NT2/D1 (cell line): ENCODE results near the gene CCDC92.

Experiments used
- DNase-seq: peaks from one replicate; pipeline ENCODE4 v3.0.0-alpha.2; 2011; ENCODE audit warnings: low read depth, low spot score
- H3K27me3 ChIP-seq: 2 replicates; pipeline ENCODE4 v1.6.0; 2011; ENCODE audit warnings: mild to moderate bottlenecking; ENCODE audit not compliant: insufficient read length, insufficient read depth
- H3K36me3 ChIP-seq: 2 replicates; pipeline ENCODE4 v1.6.1; 2011; ENCODE audit warnings: mild to moderate bottlenecking, low read length, mixed read lengths; ENCODE audit not compliant: insufficient read depth, insufficient read length
- H3K4me1 ChIP-seq: 2 replicates; pipeline ENCODE4 v1.5.1; 2011; ENCODE audit not compliant: insufficient read depth, insufficient read length
- H3K4me3 ChIP-seq: 2 replicates; pipeline ENCODE4 v1.5.1; 2011; ENCODE audit warnings: low read depth; ENCODE audit not compliant: insufficient read length
- H3K9ac ChIP-seq: 2 replicates; pipeline ENCODE4 v1.6.0; 2011; ENCODE audit warnings: low read depth; ENCODE audit not compliant: insufficient read length
- H3K9me3 ChIP-seq: 2 replicates; pipeline ENCODE4 v1.5.1; 2011; ENCODE audit warnings: mild to moderate bottlenecking, low read length; ENCODE audit not compliant: insufficient read depth
- SUZ12 ChIP-seq: IDR thresholded peaks from 2 replicates; pipeline ENCODE4 v1.6.1; 2011; ENCODE audit not compliant: insufficient read length, insufficient read depth; ENCODE audit errors: extremely low read depth
- YY1 ChIP-seq: IDR thresholded peaks from 2 replicates; pipeline ENCODE4 v1.6.1; 2011; ENCODE audit not compliant: insufficient read length, insufficient read depth
- ZNF274 ChIP-seq: IDR thresholded peaks from 2 replicates; pipeline ENCODE4 v1.6.1; 2011; ENCODE audit warnings: mild to moderate bottlenecking, low read depth, low read length

The CCDC92 gene

DNA sequence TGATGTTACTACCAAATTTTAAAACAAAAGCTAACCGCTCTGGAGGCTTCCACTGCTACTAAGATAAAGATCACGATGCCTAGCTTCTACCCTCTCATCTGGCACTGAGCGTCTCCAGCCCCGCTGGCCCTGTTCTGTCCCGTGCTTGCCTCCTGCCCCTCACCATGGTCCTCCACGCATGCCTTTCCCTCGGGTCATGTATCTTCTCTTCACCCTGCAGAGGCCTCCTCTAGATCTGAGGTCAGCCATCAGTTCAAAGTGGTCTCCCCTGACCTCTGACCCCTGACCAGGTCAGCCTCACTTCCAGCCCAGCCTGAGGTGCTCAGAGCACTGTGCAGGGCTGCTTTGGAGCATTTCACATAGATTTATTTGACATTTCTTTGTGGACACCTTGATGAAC, 28.7 kb upstream of the CCDC92 start:
- H3K36me3 ChIP-seq, result peaks cover 62% of the 10 kb centered on the region
- H3K27me3 ChIP-seq, result no peaks in the 10 kb centered on the region
- H3K4me3 ChIP-seq, result no peak overlapping the region
- DNase-seq, result no peak
- no peak for TF ChIP-seq ZNF274
- no peak for TF ChIP-seq YY1
- TF ChIP-seq SUZ12, result no peak
- peaks cover 3% of the 10 kb centered on the region for H3K4me1 ChIP-seq
- H3K9ac ChIP-seq, result no peak overlapping the region
- H3K9me3 ChIP-seq, result no peaks in the 10 kb centered on the region

DNA sequence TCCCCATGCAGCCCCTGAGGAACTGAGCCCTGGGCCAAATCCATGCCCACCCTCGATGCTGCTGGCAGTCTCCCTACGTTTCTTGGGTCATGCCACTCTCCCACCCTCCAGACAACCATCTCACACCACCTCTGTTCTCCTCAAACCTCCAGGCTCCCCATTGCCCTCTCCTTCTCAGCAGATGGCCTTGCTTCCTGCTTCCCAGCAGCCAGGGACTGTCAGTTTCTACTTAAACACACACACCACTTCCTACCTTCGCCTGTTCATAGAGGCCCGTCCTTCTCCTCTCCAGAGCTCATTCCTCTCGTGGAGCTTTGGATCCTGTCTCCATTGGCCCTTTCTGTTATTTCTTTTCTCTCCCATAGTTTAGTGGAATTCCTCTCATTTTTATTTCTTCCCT, 27.5 kb upstream of the CCDC92 start:
- no peaks in the 10 kb centered on the region for H3K9me3 ChIP-seq
- no peak overlapping the region for H3K9ac ChIP-seq
- no peak for DNase-seq
- H3K36me3 ChIP-seq, result peaks cover 55% of the 10 kb centered on the region
- no peaks in the 10 kb centered on the region for H3K4me1 ChIP-seq
- no peak overlapping the region for H3K4me3 ChIP-seq
- TF ChIP-seq ZNF274, result no peak
- no peak for TF ChIP-seq YY1
- TF ChIP-seq SUZ12, result no peak
- H3K27me3 ChIP-seq, result no peaks in the 10 kb centered on the region

DNA sequence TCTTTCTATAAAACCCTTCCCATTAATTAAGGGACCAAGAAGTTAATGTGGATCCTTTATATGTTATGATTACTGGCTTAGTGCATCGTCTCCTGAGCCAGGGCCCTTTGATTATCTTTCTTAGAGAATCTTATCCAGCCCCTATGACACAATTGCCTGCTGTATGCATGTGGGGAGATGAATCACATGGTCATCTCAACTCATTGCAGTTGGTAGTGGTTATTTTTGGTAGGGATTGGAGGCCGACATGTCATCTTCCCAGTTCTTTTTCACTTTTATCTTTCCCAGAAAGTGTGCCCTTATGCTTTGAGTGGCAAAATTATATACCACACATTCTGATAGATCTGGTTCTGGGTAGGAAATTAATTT, 26.3 kb upstream of the CCDC92 start:
- no peak overlapping the region for H3K4me3 ChIP-seq
- H3K36me3 ChIP-seq, result peaks cover 49% of the 10 kb centered on the region
- DNase-seq, result no peak
- no peak for TF ChIP-seq ZNF274
- no peak for TF ChIP-seq SUZ12
- TF ChIP-seq YY1, result no peak
- no peaks in the 10 kb centered on the region for H3K27me3 ChIP-seq
- no peaks in the 10 kb centered on the region for H3K9me3 ChIP-seq
- H3K4me1 ChIP-seq, result no peaks in the 10 kb centered on the region
- H3K9ac ChIP-seq, result no peak overlapping the region

DNA sequence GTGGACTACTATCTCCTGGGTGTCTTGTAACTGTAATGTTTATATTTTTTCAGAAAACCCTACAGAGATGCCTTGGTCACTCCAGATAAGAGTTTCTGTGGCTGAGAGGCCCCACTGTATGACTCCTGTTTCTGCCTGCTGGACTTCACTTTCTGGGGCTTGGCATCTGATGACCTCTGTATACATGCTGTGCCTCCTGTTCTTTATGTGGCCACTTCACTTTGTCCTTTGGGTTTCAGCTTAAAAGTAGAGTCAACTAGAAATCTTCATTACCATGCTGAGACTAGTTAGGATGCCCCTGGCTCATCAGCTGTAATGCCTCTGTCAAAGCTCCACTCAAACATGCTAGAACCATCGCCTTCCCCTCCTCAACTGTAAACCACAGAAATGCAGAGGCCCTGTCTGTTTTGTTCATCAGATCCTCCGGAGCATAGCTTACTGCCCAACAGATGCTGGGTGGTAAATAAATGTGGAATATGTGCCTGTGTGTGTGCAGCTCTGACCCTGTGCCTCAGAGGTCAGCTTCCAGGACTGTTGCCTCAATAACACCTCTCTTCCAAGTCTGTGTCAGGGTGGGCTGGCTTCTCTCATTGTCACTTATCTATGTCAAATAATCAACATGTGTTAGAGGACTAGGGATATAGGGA, 25.8 kb upstream of the CCDC92 start:
- no peaks in the 10 kb centered on the region for H3K27me3 ChIP-seq
- H3K9me3 ChIP-seq, result no peaks in the 10 kb centered on the region
- H3K36me3 ChIP-seq, result peaks cover 50% of the 10 kb centered on the region
- no peak for DNase-seq
- no peak overlapping the region for H3K9ac ChIP-seq
- no peak overlapping the region for H3K4me3 ChIP-seq
- H3K4me1 ChIP-seq, result no peaks in the 10 kb centered on the region
- no peak for TF ChIP-seq SUZ12
- no peak for TF ChIP-seq ZNF274
- TF ChIP-seq YY1, result no peak

DNA sequence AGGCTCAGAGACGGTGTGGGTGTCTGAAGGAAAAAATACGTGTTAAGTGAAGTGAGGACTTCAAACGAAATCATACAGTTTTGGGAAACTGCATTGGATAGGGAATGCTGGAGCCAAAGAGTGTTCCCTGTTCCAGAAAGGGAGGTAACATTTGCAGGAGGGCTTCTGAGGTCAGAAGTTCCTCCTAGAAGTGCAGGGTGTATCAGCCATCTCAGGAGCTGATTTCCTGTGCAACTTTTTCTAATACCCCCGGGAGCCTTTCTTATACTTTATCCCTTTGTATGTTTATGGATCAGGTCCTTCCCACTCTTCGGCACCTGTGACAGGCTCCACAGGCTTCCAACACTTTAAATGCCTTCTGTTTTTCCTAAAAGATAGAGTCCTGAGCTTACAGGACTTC, 25.3 kb upstream of the CCDC92 start:
- TF ChIP-seq ZNF274 (no peak), YY1 (no peak), SUZ12 (no peak)
- Histone ChIP-seq H3K4me1 (no peaks in the 10 kb centered on the region), H3K36me3 (peaks cover 54% of the 10 kb centered on the region), H3K27me3 (no peaks in the 10 kb centered on the region), H3K9ac (no peak overlapping the region), H3K4me3 (no peak overlapping the region), H3K9me3 (no peaks in the 10 kb centered on the region)
- no peak for DNase-seq

DNA sequence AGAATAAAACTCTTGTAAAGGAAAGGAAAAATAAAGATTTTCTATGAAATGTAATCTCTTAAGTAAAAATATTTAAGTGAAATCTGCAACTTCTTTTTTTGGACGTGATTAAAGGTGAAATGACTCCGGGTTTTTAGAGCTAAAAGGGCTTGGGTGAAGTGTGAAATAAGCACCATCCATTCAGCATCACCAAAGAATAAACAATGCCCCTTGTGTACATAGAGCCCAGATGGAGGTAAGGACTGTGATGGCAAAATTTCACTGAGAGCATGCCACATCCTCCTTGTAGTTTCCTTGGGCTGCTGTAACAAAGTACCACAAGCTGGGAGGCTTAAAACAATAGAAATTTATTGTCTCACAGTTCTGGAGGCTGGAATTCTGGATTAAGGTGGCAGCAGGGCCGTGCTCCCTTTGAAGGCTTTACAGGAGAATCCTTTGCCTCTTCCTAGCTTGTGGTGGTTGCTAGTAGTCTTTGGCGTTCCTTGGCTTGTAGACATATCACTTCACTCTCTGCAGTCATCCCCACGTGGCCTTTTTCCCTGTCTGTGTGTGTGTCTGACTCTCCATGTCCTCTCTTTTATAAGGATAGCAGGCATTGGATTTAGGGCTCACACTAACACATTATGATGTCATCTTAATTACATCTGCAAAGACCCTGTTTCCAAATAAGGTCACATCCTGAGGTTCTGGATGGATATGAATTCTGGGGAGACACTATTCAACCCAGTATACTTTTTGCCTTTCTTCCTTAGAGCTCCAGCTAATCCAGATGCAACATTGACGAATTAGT, 24.6 kb upstream of the CCDC92 start:
- TF ChIP-seq ZNF274 (no peak), SUZ12 (no peak), YY1 (no peak)
- no peaks in the 10 kb centered on the region for H3K27me3 ChIP-seq
- peaks cover 58% of the 10 kb centered on the region for H3K36me3 ChIP-seq
- no peak for DNase-seq
- H3K4me3 ChIP-seq, result no peak overlapping the region
- no peaks in the 10 kb centered on the region for H3K9me3 ChIP-seq
- no peaks in the 10 kb centered on the region for H3K4me1 ChIP-seq
- H3K9ac ChIP-seq, result no peak overlapping the region

DNA sequence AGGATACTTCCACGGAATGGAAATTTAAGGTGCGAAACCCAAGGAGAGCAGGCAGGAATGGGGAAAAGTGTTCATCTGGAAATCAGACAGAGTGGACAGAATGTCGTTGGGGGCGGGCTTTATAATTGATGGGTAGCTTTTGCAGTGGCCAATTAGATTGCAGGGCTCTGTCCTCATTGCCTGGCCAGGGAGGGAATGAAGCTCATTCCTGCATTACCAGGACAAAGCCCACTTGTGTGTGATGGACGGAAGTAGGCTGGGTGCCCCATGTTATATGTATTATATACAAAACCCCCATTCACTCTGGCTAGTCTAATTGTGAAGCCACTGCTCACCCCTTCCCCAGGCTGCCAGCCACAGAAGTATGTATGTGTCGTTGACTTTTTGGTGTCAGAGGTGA, 23.9 kb upstream of the CCDC92 start:
- Histone ChIP-seq H3K36me3 (peaks cover 54% of the 10 kb centered on the region), H3K9me3 (no peaks in the 10 kb centered on the region), H3K9ac (no peak overlapping the region), H3K4me3 (no peak overlapping the region), H3K4me1 (no peaks in the 10 kb centered on the region), H3K27me3 (no peaks in the 10 kb centered on the region)
- TF ChIP-seq ZNF274 (no peak), YY1 (no peak), SUZ12 (no peak)
- no peak for DNase-seq
